GM12878 (cell line): Measurements from ENCODE around the gene WNT5A. TPM values are rescaled to one million over a fixed set of nuclear protein-coding genes. Genes with fewer than 3 reads are reported as not detected.

Experiments used
- ATAC-seq: fragments of 200-7000 bp; cut with Tn5 transposase; 3 replicates; pipeline ENCODE4 v1.9.1; 2020; ENCODE audit warnings: mild to moderate bottlenecking, moderate library complexity
- BruUV-seq: library from RNA; stranded (reverse); fragments of 400-500 nt; replicated peaks from 2 replicates; lab custom pipeline; 2021; lab: Mats Ljungman, UMichigan
- CTCF ChIA-PET: fragments of 300-600 bp; sonication (Branson Sonifier 250); formaldehyde crosslinking; extraction: SDS; loops from one replicate; lab custom pipeline; 2021; ENCODE audit warnings: inconsistent platforms; lab: Yijun Ruan, JAX
- POLR2A ChIA-PET: fragments of 350-600 bp; formaldehyde crosslinking; extraction: SDS; loops from one replicate; lab custom pipeline; 2021; ENCODE audit warnings: inconsistent platforms; lab: Charles Lee
- RAD21 ChIA-PET: fragments of 300-600 bp; sonication (Branson Sonifier 250); formaldehyde crosslinking; loops from one replicate; lab custom pipeline; 2023; ENCODE audit warnings: antibody characterized with exemption; ENCODE audit not compliant: unreplicated experiment; lab: Charles Lee
- SMC1A ChIA-PET: fragments of 300-600 bp; sonication (Branson Sonifier 250); formaldehyde crosslinking; loops from one replicate; lab custom pipeline; 2023; ENCODE audit not compliant: unreplicated experiment, uncharacterized antibody; lab: Charles Lee
- DNase-seq: peaks from one replicate; pipeline ENCODE4 v3.0.0-alpha.2; 2011; ENCODE audit warnings: low read depth, low spot score
- FAIRE-seq: peaks from 3 replicates; lab custom pipeline; 2011; peaks lifted over from hg19 to GRCh38; lab: Jason Lieb, UNC
- H2AFZ ChIP-seq: 2 replicates; pipeline ENCODE4 v1.6.0; 2011; ENCODE audit warnings: low read depth, low read length, control low read depth; ENCODE audit not compliant: control insufficient read depth
- H3K27ac ChIP-seq: 2 replicates; pipeline ENCODE4 v1.5.1; 2011; ENCODE audit warnings: control low read depth; ENCODE audit not compliant: control insufficient read depth, insufficient read depth
- H3K27me3 ChIP-seq, 2 experiments: replicated peaks in 1 of 2; 2 replicates each; pipeline versions ENCODE4 v1.6.0 to v1.6.1; 2011; ENCODE audit warnings: low read length in 1 of 2; ENCODE audit not compliant: control insufficient read depth in 2 of 2, insufficient read depth in 2 of 2
- H3K36me3 ChIP-seq, 2 experiments: 2 replicates each; pipeline ENCODE4 v1.5.1; 2011; ENCODE audit warnings: low read length in 1 of 2; ENCODE audit not compliant: control insufficient read depth in 2 of 2, insufficient read depth in 2 of 2
- H3K4me1 ChIP-seq: 2 replicates; pipeline ENCODE4 v1.6.1; 2011; ENCODE audit warnings: mild to moderate bottlenecking, low read length, moderate library complexity, mixed read lengths; ENCODE audit not compliant: control insufficient read depth, insufficient read depth
- H3K4me2 ChIP-seq: 2 replicates; pipeline ENCODE4 v1.6.0; 2011; ENCODE audit warnings: control low read depth; ENCODE audit not compliant: control insufficient read depth, insufficient read depth
- H3K4me3 ChIP-seq: fragments of 200-600 bp; sonication (generic); 2 replicates; pipeline ENCODE4 v1.5.1; 2016
- H3K79me2 ChIP-seq: 2 replicates; pipeline ENCODE4 v1.6.0; 2011; ENCODE audit warnings: low read length; ENCODE audit not compliant: control insufficient read depth, insufficient read depth
- H3K9ac ChIP-seq: 2 replicates; pipeline ENCODE4 v1.8.0; 2011; ENCODE audit warnings: low read length, control low read depth, mixed read lengths; ENCODE audit not compliant: control insufficient read depth, insufficient read depth
- H3K9me3 ChIP-seq: replicated peaks from 3 replicates; pipeline ENCODE4 v1.5.1; 2011; ENCODE audit warnings: mild to moderate bottlenecking, low read length; ENCODE audit not compliant: control insufficient read depth, insufficient read depth
- H4K20me1 ChIP-seq: 2 replicates; pipeline ENCODE4 v1.6.0; 2011; ENCODE audit not compliant: control insufficient read depth, insufficient read depth
- BACH1 ChIP-seq: fragments of 450-650 bp; IDR thresholded peaks from 2 replicates; pipeline ENCODE4 v1.6.1; 2017; ENCODE audit warnings: mild to moderate bottlenecking, borderline replicate concordance
- CBX3 ChIP-seq: fragments of 200-600 bp; sonication (generic); IDR thresholded peaks from 2 replicates; pipeline ENCODE4 v1.6.1; 2016; ENCODE audit warnings: low read depth, borderline replicate concordance
- CREB1 ChIP-seq: IDR thresholded peaks from 2 replicates; pipeline ENCODE4 v1.6.1; 2012; ENCODE audit warnings: low read depth, mild to moderate bottlenecking, inconsistent platforms
- E2F8 ChIP-seq: fragments of 450-650 bp; IDR thresholded peaks from 2 replicates; pipeline ENCODE4 v1.6.1; 2018; ENCODE audit warnings: mild to moderate bottlenecking, low read depth, moderate library complexity; ENCODE audit not compliant: partially characterized antibody
- EGR1 ChIP-seq, 2 experiments: IDR thresholded peaks; 1 replicate in 1 of 2; 2 replicates in 1 of 2; pipeline ENCODE4 v1.6.1; 2011 to 2012; ENCODE audit warnings: low read depth in 2 of 2, low read length in 2 of 2, borderline replicate concordance in 1 of 2, mild to moderate bottlenecking in 1 of 2, moderate library complexity in 1 of 2
- ESRRA ChIP-seq: IDR thresholded peaks from 2 replicates; pipeline ENCODE4 v1.6.1; 2012; ENCODE audit warnings: mild to moderate bottlenecking, low read length, improper control_type of control experiment
- KAT2A ChIP-seq: conservative IDR thresholded peaks from 2 replicates; pipeline ENCODE4 v1.6.1; 2011; ENCODE audit warnings: low read depth, low read length; ENCODE audit not compliant: control insufficient read depth
- MYC ChIP-seq: IDR thresholded peaks from 2 replicates; pipeline ENCODE4 v1.6.1; 2011; ENCODE audit warnings: mild to moderate bottlenecking, low read length, moderate library complexity, inconsistent platforms; ENCODE audit not compliant: insufficient read depth, insufficient replicate concordance, insufficient read length, severe bottlenecking
- NFYB ChIP-seq: IDR thresholded peaks from 2 replicates; pipeline ENCODE4 v1.6.1; 2011; ENCODE audit warnings: low read depth, mild to moderate bottlenecking, low read length, improper control_type of control experiment, moderate library complexity; ENCODE audit not compliant: insufficient read depth
- NR2C1 ChIP-seq: fragments of 450-650 bp; IDR thresholded peaks from 2 replicates; pipeline ENCODE4 v1.6.1; 2017; ENCODE audit warnings: antibody characterized with exemption, mild to moderate bottlenecking, moderate library complexity
- PML ChIP-seq: IDR thresholded peaks from 2 replicates; pipeline ENCODE4 v1.6.1; 2012; ENCODE audit warnings: low read length, inconsistent platforms
- SMC3 ChIP-seq: IDR thresholded peaks from 2 replicates; pipeline ENCODE4 v1.6.1; 2011; ENCODE audit warnings: low read length, improper control_type of control experiment, borderline replicate concordance
- TCF7 ChIP-seq: IDR thresholded peaks from 2 replicates; pipeline ENCODE4 v1.6.1; 2014; ENCODE audit warnings: antibody characterized with exemption, borderline replicate concordance
- WRNIP1 ChIP-seq: IDR thresholded peaks from 2 replicates; pipeline ENCODE4 v1.6.1; 2011; ENCODE audit warnings: low read depth, low read length, improper control_type of control experiment, borderline replicate concordance
- WGBS: methylation state at CpG from one replicate; pipeline ENCODE4 v1.1.6; 2016; ENCODE audit warnings: low lambda C conversion rate; ENCODE audit not compliant: insufficient replicate concordance, insufficient coverage; ENCODE audit errors: missing lambda C conversion rate; 5-methylcytosine and 5-hydroxymethylcytosine counted together
- in situ Hi-C: fragments of 300-500 bp; cut with MboI; formaldehyde crosslinking; loops from 9 replicates; pipeline ENCODE4 v1.14.3; 2018; ENCODE audit warnings: mixed read lengths
- intact Hi-C: fragments of 100-400 bp; cut with micrococcal nuclease; formaldehyde crosslinking; loops from one replicate; pipeline ENCODE4 v1.14.2; 2022; ENCODE audit not compliant: unreplicated experiment
- polyA plus RNA-seq, 11 experiments: library from polyadenylated mRNA; depleted of rRNA in 4 of 11; unstranded in 6 of 11; stranded (reverse) in 5 of 11; fragments of >200 nt; fragmentation: Nextera tagmentation in 4 of 11; fragmentation: Illumina TruSeq in 1 of 11; extraction: Ambion mirVana in 4 of 11; extraction: Trizol in 1 of 11; gene quantifications; 1 replicate in 1 of 11; 2 replicates in 10 of 11; pipeline versions ENCODE4 v1.2.1 to v1.2.3, GENCODE V29; 2011 to 2016; ENCODE audit warnings: inconsistent platforms in 2 of 11, missing spikeins in 2 of 11, low read depth in 1 of 11
- total RNA-seq, 4 experiments: library from RNA; depleted of rRNA in 3 of 4; stranded (reverse); fragments of >200 nt in 3 of 4; fragmentation: Illumina TruSeq in 1 of 4; extraction: Trizol in 1 of 4; gene quantifications; 2 replicates each; pipeline versions ENCODE4 v1.2.1 to v1.2.3, GENCODE V29; 2013 to 2021
- TF ChIP-seq, protein P1 (sequence below): fragments of 450-650 bp; IDR thresholded peaks from 2 replicates; pipeline ENCODE4 v1.6.1; 2018; ENCODE audit warnings: borderline replicate concordance, mild to moderate bottlenecking; ENCODE audit not compliant: partially characterized antibody

The WNT5A gene
- total and polyA plus RNA-seq, 10 of the 15 experiments (the other 5 are each of a cell fraction or from before 2014, with no cell fraction given): 0.06 to 2.8 (median 0.39) TPM

GRCh38 chr3:55449527-55449926 is 37.6 kb downstream of the WNT5A start:
- H3K9ac ChIP-seq: no peak overlapping the region
- no peak overlapping the region for H2AFZ ChIP-seq
- ChIA-PET CTCF (no interaction called here), POLR2A (no interaction called here), SMC1A (no interaction called here), RAD21 (no interaction called here)
- no peak overlapping the region for H3K27ac ChIP-seq
- H3K9me3 ChIP-seq: no peaks in the 10 kb centered on the region; the same call in 2 of the 3 replicates
- no peaks in the 10 kb centered on the region for H3K4me1 ChIP-seq
- H3K79me2 ChIP-seq: no peaks in the 10 kb centered on the region
- H4K20me1 ChIP-seq: no peaks in the 10 kb centered on the region
- WGBS: 82% methylated on average over 1 of the region's 1 CpG
- no peak for DNase-seq
- H3K4me2 ChIP-seq: no peak overlapping the region
- BruUV-seq: no TSS peak
- peaks cover 0 to 2% of the 10 kb centered on the region in 2 experiments; a peak in 2 of 4 replicates for H3K27me3 ChIP-seq
- no peaks in the 10 kb centered on the region for H3K36me3 ChIP-seq
- TF ChIP-seq MYC: no peak
- no peak for TF ChIP-seq EGR1 (IDR thresholded peaks at IDR 0.05; ENCODE audit: borderline replicate concordance in 1 of 2, low read depth in 2 of 2, low read length in 2 of 2)
- no peak for TF ChIP-seq CREB1
- TF ChIP-seq BACH1: no peak
- no peak for TF ChIP-seq NFYB
- no peak for TF ChIP-seq NR2C1
- TF ChIP-seq TCF7: no peak
- no peak for TF ChIP-seq SMC3
- no peak for TF ChIP-seq WRNIP1
- no peak for TF ChIP-seq KAT2A
- no peak for TF ChIP-seq ESRRA
- no peak for TF ChIP-seq CBX3
- TF ChIP-seq PML: no peak
- TF ChIP-seq, protein P1, sequence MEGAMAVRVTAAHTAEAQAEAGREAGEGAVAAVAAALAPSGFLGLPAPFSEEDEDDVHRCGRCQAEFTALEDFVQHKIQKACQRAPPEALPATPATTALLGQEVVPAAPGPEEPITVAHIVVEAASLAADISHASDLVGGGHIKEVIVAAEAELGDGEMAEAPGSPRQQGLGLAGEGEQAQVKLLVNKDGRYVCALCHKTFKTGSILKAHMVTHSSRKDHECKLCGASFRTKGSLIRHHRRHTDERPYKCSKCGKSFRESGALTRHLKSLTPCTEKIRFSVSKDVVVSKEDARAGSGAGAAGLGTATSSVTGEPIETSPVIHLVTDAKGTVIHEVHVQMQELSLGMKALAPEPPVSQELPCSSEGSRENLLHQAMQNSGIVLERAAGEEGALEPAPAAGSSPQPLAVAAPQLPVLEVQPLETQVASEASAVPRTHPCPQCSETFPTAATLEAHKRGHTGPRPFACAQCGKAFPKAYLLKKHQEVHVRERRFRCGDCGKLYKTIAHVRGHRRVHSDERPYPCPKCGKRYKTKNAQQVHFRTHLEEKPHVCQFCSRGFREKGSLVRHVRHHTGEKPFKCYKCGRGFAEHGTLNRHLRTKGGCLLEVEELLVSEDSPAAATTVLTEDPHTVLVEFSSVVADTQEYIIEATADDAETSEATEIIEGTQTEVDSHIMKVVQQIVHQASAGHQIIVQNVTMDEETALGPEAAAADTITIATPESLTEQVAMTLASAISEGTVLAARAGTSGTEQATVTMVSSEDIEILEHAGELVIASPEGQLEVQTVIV: no peak
- no peak for TF ChIP-seq E2F8
- ATAC-seq: no peak
- in situ Hi-C loops: no loop called here
- intact Hi-C loops: no loop called here
- no peak for FAIRE-seq
- H3K4me3 ChIP-seq: no peak overlapping the region
